Kidney (tissue), 14 donors: ENCODE measurements around the gene AMDHD2. TPM values are rescaled to one million over a fixed set of nuclear protein-coding genes. Genes with fewer than 3 reads are reported as not detected.

ENCODE experiments used
- DNase-seq, 5 donors: peaks; one replicate each; pipeline ENCODE4 v3.0.0-alpha.2; 2013 to 2020
- FAIRE-seq: peaks from 2 replicates; lab custom pipeline; 2012; peaks lifted over from hg19 to GRCh38; lab: Jason Lieb, UNC
- H3K27ac ChIP-seq, 2 donors: one replicate each; pipeline ENCODE4 v1.7.0; 2013; ENCODE audit warnings: low read depth in 2 of 2, low read length in 2 of 2, inconsistent platforms in 1 of 2
- H3K27me3 ChIP-seq: one replicate; pipeline ENCODE4 v1.7.1; 2013; ENCODE audit warnings: low read length, inconsistent platforms; ENCODE audit not compliant: control insufficient read depth, insufficient read depth
- H3K36me3 ChIP-seq, 3 donors: one replicate each; pipeline versions ENCODE4 v1.7.0 to v1.7.1; 2013; ENCODE audit warnings: low read length in 3 of 3, control low read depth in 1 of 3, inconsistent platforms in 1 of 3; ENCODE audit not compliant: insufficient read depth in 3 of 3, control insufficient read depth in 2 of 3
- H3K4me1 ChIP-seq, 3 donors: one replicate each; pipeline versions ENCODE4 v1.7.0 to v1.7.1; 2013; ENCODE audit warnings: low read length in 3 of 3, inconsistent platforms in 1 of 3, low read depth in 1 of 3; ENCODE audit not compliant: control insufficient read depth in 2 of 3, insufficient read depth in 2 of 3
- H3K4me3 ChIP-seq, 3 donors: one replicate each; pipeline versions ENCODE4 v1.7.0 to v1.8.1; 2013; ENCODE audit warnings: low read length in 3 of 3, control low read depth in 1 of 3, inconsistent platforms in 1 of 3
- H3K9ac ChIP-seq, 3 donors: one replicate each; pipeline versions ENCODE4 v1.7.0 to v1.7.1; 2013; ENCODE audit warnings: low read length in 3 of 3, control low read depth in 1 of 3, inconsistent platforms in 1 of 3
- H3K9me3 ChIP-seq, 3 donors: one replicate each; pipeline versions ENCODE4 v1.7.0 to v1.7.1; 2013; ENCODE audit warnings: low read length in 3 of 3, control low read depth in 1 of 3, inconsistent platforms in 1 of 3; ENCODE audit not compliant: control insufficient read depth in 2 of 3, insufficient read depth in 1 of 3
- CTCF ChIP-seq: IDR thresholded peaks from 3 replicates; pipeline ENCODE4 v1.5.1; 2012; ENCODE audit warnings: mild to moderate bottlenecking, moderate library complexity, borderline replicate concordance; ENCODE audit not compliant: insufficient read depth; ENCODE audit errors: extremely low read depth
- intact Hi-C: fragments of 100-400 bp; cut with DNase I; formaldehyde crosslinking; loops from one replicate; pipeline ENCODE4 v1.11.1; 2022
- polyA plus RNA-seq: library from polyadenylated mRNA; stranded (reverse); fragments of 350-450 nt; fragmentation: Illumina TruSeq; extraction: RNeasy Lipid Tissue Mini Kit (QIAGEN cat#74804); gene quantifications from one replicate; pipeline ENCODE4 v1.2.3, GENCODE V29; 2014; ENCODE audit warnings: low read depth, low replicate concordance; ENCODE audit not compliant: insufficient read depth
- total RNA-seq: library from RNA; stranded (reverse); fragmentation: NEBNext Ultra II Directional; extraction: Animal tissue kit (Norgen Biotek cat#: 25700); gene quantifications from one replicate; pipeline ENCODE4 v1.2.1, GENCODE V29; 2021
- donor health status: control.
- donor health status: control.
- donor health status: control.
- donor health status: control.
- donor health status: control.
- donor health status: DM: yes; HTN: yes; CAD: no.
- donor health status: Normal renal cell carcinoma (clear cell type).

Gene AMDHD2
- total and polyA plus RNA-seq, 2 donors from 2014 or later, result 51.8 to 52.1 TPM

- H3K4me1 ChIP-seq, result peaks cover 0 to 57% (median 15%) of the 10 kb centered on the region in 3 donors
Observed at GRCh38 chr16:2518823-2519710, 1.1 kb upstream of the AMDHD2 start.

GRCh38 chr16:2519711-2520080 is 475 bp upstream of the AMDHD2 start:
- Histone ChIP-seq H3K4me1 (peaks cover 0 to 57% (median 21%) of the 10 kb centered on the region in 3 donors), H3K36me3 (peaks cover 0 to 23% (median 0%) of the 10 kb centered on the region in 3 donors), H3K27me3 (no peaks in the 10 kb centered on the region), H3K9me3 (no peaks in the 10 kb centered on the region), H3K27ac (peak overlapping the region; percentile 59 to 72), H3K9ac (no peak overlapping the region), H3K4me3 (no peak overlapping the region)
- FAIRE-seq (no peak), DNase-seq (no peak)
- intact Hi-C loops, result no loop called here
- no peak for TF ChIP-seq CTCF

More at GRCh38 chr16:2518823-2519710, 1.1 kb upstream of the AMDHD2 start:
- intact Hi-C loops, result no loop called here
- Histone ChIP-seq H3K9ac (peak overlapping the region in 1 of 3 donors; percentile 34), H3K27ac (peak overlapping the region in 1 of 2 donors; percentile 72), H3K27me3 (no peaks in the 10 kb centered on the region), H3K4me3 (no peak overlapping the region), H3K36me3 (peaks cover 0 to 18% (median 0%) of the 10 kb centered on the region in 3 donors), H3K9me3 (no peaks in the 10 kb centered on the region)
- no peak for TF ChIP-seq CTCF
- peak in 2 of 5 donors; percentile 67 to 88 for DNase-seq
- FAIRE-seq, result no peak

- no peak for TF ChIP-seq CTCF
- H3K4me3 ChIP-seq, result peak overlapping the region; percentile 12 to 61 (median 31)
- peak overlapping the region in 1 of 3 donors; percentile 4 for H3K9ac ChIP-seq
- H3K27me3 ChIP-seq, result no peaks in the 10 kb centered on the region
- H3K4me1 ChIP-seq, result peaks cover 0 to 48% (median 20%) of the 10 kb centered on the region in 3 donors
- no peak for FAIRE-seq
- H3K27ac ChIP-seq, result no peak overlapping the region
- DNase-seq, result peak in 2 of 5 donors; percentile 70 to 82
- no peaks in the 10 kb centered on the region for H3K9me3 ChIP-seq
- peaks cover 0 to 23% (median 0%) of the 10 kb centered on the region in 3 donors for H3K36me3 ChIP-seq
- intact Hi-C loops, result no loop called here
Observed at GRCh38 chr16:2520784-2521531, 787 bp downstream of the AMDHD2 start.
